ENCODE data around the gene IL17B. TPM values are rescaled to one million over a fixed set of nuclear protein-coding genes. Genes with fewer than 3 reads are reported as not detected.

Gene IL17B
- total RNA-seq, 1 donor from 2014 or later: not detected

GRCh38 chr5:149409268-149409948, 30.3 kb upstream of the IL17B start:
- TF ChIP-seq CTCF (conservative IDR thresholded peaks at IDR 0.05; ENCODE audit: low read depth, low read length): no peak
- no peak for DNase-seq (ENCODE audit: low read depth)
- H3K4me3 ChIP-seq (ENCODE audit: low read depth, low read length): no peak overlapping the region

- H3K4me3 ChIP-seq (ENCODE audit: low read depth, low read length): no peak overlapping the region
- DNase-seq (ENCODE audit: low read depth): no peak
- no peak for TF ChIP-seq CTCF (conservative IDR thresholded peaks at IDR 0.05; ENCODE audit: low read depth, low read length)
These were observed 29.4 kb upstream of the IL17B start for GRCh38 chr5:149408252-149409099.

GRCh38 chr5:149407323-149408251, 28.5 kb upstream of the IL17B start:
- TF ChIP-seq CTCF (conservative IDR thresholded peaks at IDR 0.05; ENCODE audit: low read depth, low read length): no peak
- no peak for DNase-seq (ENCODE audit: low read depth)
- H3K4me3 ChIP-seq (ENCODE audit: low read depth, low read length): no peak overlapping the region

- TF ChIP-seq CTCF (conservative IDR thresholded peaks at IDR 0.05; ENCODE audit: low read depth, low read length): no peak
- H3K4me3 ChIP-seq (ENCODE audit: low read depth, low read length): no peak overlapping the region
- DNase-seq (ENCODE audit: low read depth): no peak
These were observed 27.9 kb upstream of the IL17B start for GRCh38 chr5:149406979-149407306.

GRCh38 chr5:149406203-149406978, 27.3 kb upstream of the IL17B start:
- DNase-seq (ENCODE audit: low read depth): no peak
- no peak for TF ChIP-seq CTCF (conservative IDR thresholded peaks at IDR 0.05; ENCODE audit: low read depth, low read length)
- no peak overlapping the region for H3K4me3 ChIP-seq (ENCODE audit: low read depth, low read length)

- no peak for DNase-seq (ENCODE audit: low read depth)
- no peak overlapping the region for H3K4me3 ChIP-seq (ENCODE audit: low read depth, low read length)
- TF ChIP-seq CTCF (conservative IDR thresholded peaks at IDR 0.05; ENCODE audit: low read depth, low read length): no peak
These were observed 26.6 kb upstream of the IL17B start for GRCh38 chr5:149405550-149406202.
